NK-92 (cell line): ENCODE measurements around the gene POLG.

Source experiments
- DNase-seq: peaks from one replicate; lab custom pipeline; 2025; ENCODE audit not compliant: unreplicated experiment; lab: John Stamatoyannopoulos, UW

POLG gene

DNA sequence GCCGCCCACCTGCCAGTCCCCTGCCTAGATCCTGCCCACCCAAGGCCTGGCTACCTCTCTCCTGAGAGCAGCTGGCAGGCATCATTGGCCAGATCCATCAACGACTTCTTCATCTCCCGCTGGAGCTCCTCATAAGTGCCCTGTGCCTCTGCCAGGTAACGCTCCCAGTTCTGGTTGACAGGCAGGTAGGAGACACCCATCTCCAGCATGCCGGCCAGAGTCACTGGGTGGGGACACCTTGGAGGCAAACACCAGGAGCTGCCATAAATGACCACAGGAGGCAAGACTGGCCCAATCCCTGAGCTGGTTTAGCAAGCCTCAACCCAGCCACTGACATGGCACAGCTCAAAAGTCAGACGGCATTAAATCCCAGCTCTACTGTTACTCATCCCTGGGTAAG lies 7.5 kb downstream of the POLG start:
- DNase-seq: no peak

DNA sequence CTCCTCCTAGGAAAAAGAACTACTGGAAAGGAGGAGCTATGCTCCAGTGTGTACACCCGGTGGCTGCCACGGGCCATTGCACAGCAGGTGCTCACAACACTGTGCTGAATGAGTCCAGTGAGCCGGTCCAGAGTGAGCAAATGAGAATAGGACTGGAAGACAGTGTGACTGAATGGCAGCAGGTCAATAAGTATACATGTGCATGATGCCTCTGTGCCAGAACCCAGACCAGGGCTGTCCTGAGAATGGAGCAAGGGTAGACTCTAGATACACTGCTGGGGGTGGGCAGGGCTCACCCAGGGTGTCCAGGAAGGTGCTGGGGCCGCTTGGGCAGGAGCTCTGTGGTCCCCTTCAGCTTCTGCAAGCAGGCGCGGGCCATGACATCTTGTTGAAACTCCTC lies 8.3 kb downstream of the POLG start:
- DNase-seq: no peak

GRCh38 chr15:89325039-89325803 lies 9.4 kb downstream of the POLG start:
- no peak for DNase-seq

DNA sequence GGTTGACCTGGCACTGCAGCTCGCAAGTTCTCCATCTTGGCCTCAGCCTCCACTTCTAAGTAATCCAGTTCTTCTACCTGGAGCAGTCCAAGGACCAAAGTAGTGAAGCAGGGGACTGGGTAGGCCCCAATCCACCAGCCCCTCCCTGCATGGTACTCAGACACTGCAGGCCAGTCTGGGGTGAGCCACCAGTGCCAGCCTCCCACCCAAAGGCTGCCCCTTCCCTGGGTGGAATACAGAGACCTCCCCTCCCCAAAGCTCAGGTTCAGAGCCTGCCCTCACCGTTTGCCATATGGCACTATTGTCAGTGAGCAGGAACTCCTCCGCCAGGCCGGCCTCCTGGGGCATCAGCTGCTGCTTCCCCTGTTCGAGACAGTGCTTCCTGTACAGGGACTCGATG lies 10.8 kb downstream of the POLG start:
- no peak for DNase-seq

DNA sequence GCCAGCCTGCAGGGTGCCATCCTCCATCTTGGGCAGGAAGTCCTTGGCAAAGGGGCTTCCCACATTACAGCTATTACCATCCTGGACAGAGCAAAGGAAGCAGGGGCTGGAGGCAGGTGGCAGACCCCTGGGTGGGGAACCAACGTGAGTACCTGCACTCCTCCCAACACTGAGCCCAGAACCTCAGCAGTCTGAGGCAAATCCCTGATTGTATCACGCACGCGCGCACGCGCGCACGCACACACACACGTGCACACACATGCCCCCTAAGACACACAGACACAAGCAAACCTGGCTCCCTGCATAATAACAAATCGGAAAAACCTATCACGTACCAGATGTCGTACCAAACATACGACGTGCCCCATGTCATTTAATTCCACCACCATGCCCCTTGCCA lies 11.8 kb downstream of the POLG start:
- DNase-seq: no peak

DNA sequence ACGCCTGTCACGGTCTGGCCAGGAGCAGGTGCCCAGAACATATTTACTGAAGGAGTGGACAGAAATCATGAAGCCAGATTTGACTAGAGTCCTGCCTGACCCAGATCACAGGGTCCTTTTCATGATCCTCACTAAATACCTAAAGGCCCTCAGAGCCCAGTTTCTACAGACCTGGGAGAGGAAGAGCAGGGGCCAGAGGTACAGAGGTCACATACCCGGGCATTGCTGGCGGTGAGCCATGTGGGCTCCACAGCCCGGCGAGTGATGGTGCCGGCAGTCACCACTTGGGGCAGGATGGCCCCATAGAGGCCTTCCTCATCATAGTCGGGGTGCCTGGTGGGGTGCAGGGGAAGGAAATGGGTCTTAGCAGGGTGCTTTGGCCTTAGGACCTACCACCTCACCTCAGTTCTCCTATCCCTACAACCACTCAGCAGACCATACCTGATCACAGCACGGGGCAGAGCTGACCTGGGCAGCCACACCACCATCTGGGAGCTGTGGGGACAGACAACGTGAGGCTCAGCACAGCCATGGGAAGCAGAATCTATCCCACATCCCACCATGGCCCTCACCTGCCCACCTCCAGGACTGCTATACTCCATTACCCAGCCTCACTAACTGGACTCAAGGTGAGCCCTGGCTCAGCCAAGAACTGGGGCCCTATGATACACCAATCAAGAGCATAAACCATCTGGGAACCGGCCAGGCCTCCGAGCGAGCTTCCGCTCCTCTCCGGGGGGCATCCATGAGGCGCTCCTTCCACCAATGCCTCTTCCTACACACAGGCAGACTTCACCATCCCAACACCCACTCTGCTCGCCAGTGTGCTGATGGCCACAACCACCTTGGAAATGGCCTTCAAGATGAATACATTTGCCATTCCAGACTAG lies 12.9 kb downstream of the POLG start:
- DNase-seq: no peak

DNA sequence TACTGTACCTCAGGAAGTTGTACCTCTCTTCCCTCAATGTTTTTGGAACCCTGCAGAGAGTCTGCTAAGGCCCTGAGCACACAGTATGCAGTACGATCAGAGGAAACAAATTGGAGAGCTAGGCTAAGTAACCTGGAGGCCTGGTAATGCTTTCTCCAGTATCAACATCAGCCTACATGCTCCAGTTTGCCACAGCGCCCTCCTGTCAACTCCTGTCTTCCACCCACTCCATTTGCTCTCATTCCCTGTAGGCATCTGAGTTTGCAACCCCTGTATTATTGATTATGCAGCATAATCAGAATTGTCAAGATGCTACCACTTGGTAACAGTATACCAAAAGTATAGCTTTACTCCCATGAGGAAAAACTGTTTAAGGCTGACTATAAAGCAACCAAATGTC lies 14.4 kb downstream of the POLG start:
- DNase-seq: no peak

DNA sequence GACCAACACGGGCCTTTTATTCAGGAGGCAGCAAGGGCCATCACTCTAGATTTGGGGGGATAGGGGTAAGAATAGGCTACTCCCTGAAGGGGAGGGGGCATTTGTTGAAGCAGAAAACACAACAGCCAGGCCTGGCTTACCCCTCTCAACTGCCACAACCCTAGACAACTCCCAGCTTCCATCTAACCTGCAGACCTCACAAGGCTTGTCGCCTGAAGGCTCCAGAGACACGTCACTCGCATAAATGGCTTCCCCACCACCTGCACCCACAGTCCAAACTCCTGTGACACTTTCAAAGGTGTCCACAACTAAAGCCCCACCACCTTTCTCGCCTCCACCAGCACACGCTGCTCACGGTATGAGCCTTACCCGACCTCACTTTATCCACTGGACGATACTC lies 14.9 kb downstream of the POLG start:
- no peak for DNase-seq

- no peak for DNase-seq
Observed at GRCh38 chr15:89317186-89317720, 17.4 kb downstream of the POLG start.

DNA sequence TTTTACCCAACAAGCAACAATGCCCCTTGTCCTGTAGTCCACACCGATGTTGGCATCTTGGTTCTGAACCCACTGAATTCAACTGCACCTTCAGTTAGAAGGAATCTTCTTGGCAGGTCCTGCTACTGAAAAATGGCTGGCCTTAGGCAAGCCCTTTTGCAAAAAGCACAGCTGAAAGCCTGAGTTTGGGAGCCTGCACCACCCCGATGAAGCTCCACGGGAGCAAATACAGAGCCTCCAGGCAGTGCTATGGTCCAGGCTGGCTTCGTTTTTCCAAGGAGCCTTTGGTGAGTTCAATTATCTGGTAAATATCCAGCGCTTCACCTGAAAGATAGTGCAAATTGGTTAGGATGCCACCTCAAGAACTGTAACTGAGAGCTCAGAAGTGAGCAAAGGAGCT lies 18.1 kb downstream of the POLG start:
- no peak for DNase-seq

DNA sequence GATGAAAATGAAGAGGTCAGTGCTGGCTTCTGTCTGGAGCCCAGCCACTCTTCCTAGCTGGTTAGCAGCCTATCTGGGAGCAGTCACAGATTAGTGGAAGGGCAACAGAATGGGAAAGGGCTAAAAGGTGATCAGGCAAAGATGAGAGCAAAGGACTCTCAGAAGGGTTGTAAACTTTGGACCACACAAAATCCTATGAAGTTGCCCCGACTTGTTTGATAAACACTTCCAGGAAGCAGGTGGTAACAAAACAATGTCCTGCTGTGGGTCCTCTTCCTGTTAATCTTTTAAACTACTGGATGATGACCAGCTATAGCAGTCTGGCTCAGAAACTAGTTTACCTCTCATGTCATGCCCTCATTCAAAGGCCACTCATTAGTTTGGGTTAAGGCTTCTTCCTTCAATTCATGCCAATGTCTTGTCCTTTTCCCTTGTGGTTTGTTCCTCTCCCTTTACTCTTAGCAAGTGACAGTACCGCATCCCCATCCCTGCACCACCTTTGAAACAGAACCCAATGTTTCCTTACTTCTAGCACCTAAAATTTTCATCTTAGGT lies 19.2 kb downstream of the POLG start:
- DNase-seq: no peak

- DNase-seq: no peak
Observed at GRCh38 chr15:89309993-89310392, 24.6 kb downstream of the POLG start.

DNA sequence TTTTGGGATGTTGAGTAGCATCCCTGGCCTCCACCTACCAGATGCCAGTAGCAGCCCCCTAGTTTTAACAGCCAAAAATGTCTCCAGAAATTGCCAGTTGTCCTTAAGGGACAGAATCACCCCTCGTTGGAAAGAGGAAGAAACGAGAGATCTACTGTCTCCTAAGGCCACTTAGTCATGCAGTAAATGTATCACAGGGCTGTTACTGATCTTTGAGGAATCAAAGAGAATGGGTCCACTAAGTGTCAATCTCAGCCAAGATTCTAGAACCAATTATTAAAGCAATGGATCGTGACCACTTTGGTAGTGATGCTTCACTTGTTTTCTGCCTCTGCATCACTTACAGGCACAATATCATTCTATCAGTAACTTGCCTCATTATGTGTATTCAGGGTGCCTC lies 26.4 kb downstream of the POLG start:
- DNase-seq: no peak

DNA sequence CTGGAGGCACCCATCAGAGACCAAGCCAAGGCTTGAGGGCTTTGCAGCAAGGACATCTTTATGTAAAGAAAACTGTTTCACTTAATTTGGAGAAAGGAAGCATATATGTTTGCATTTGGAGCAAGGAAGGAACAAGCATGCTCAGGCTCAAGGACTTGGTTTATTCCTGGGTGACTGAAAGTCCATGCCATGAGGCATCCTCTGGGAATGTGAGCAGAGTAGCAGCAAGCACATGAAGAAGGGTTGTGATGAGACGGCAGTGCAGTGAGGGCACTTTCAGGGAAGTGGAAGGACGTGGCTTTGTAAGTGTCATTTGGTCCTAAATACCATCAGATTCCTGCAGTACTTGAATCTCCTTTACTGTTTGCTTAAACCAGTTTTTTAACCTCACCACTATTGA lies 26.8 kb downstream of the POLG start:
- DNase-seq: no peak

DNA sequence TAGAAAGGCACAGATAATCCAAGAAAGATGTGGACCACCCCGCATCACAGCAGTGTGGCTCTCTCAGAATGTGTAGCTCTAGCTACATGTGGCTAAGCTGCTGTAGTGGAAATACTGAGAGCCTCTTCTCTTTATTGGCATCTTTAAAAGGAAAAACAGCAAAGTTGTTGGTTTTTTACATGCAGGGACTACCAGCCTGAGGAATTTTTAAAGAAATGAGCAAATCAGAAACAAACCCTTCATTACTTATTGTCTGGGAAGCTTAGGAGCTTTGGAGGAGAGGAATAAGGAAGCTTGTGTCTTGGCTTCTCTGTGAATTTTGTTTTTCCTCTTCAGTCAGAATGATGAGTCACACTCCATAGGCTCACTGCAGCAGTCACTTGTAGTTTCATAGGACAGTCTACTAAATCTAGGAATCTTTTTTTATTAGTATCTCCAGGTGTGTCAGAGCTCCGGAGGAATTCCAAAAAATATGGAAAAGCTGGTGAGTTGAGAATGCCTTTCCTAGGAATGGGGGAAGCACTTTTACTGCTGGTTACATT lies 27.5 kb downstream of the POLG start:
- DNase-seq: no peak

GRCh38 chr15:89305395-89305794 lies 29.2 kb downstream of the POLG start:
- DNase-seq: no peak

DNA sequence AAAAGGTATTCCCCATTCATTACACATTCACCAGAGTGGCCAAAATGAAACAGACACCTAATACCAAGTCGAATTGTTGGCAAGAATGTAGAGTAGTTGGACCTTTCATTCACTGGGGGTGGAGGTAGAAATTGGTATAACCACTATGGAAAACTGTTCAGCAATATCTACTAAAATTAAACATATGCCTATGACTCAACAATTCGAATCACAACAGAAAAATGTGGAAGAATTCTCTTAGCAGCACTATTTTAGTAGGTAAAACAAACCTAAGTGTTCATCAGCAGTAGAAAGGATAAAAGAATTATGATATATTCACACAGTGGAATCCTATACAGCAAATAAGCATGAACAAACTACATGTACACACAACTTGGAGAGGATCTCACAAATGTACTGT lies 30.6 kb downstream of the POLG start:
- DNase-seq: no peak

- DNase-seq: no peak
Observed at GRCh38 chr15:89301304-89302089, 33.1 kb downstream of the POLG start.

- DNase-seq: no peak
Observed at GRCh38 chr15:89299896-89300295, 34.7 kb downstream of the POLG start.

GRCh38 chr15:89293012-89293411 lies 41.6 kb downstream of the POLG start:
- no peak for DNase-seq

GRCh38 chr15:89291934-89292438 lies 42.6 kb downstream of the POLG start:
- DNase-seq: no peak
